ENCODE measurements around the gene GBGT1. TPM values are rescaled to one million over a fixed set of nuclear protein-coding genes. Genes with fewer than 3 reads are reported as not detected.

Gene GBGT1
- total and polyA plus RNA-seq, 10 donors: 9.2 to 52.8 (median 30.7) TPM

DNA sequence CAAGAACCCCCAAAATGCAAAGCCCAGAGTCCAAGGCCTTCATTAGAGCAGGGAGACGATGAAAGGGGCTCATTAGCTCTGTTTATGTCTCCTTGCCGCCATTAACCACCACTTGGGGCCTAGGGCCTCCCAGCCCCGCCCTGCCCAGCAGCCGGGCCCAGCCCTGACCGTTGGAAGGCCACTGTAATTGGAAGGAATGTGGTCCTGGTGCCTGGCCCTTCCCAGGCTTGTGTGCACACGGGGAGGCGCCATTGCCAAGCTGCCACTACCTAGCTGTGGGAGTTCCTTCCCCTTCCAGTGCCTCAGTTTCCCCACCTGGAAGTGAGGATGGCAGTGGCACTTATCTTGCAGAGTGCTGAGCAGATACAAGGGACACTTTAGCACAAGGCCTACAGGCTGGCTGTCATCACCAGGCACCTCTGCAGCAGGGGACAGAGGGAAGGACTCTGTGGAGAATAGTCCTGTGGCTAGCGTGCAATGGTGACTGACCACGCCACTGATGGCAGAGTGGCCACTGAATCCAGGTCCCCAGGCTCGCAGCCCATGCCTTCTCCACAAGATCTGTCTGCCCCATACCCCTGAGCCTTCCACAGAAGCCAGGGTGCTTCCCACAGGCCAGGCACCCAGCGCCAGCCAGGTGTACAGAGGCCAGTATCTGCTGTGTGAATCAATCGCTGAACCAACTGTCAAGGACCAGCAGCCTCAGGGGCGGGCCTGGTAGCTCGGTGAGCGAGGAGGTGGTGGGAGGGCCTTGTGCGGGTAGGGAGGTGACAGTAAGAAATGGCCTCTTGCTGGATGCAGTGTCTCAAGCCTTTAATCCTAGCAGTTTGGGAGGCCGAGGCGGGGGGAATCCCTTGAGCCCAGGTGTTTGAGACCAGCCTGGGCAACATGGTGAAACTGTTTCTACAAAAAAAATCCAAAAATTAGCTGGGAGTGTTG is 20.8 kb downstream of the GBGT1 start:
- Histone ChIP-seq H3K4me1 (peaks cover 35 to 89% (median 67%) of the 10 kb centered on the region in 6 donors), H3K9me3 (no peaks in the 10 kb centered on the region), H3K4me3 (no peak overlapping the region), H3K27ac (peak overlapping the region in 6 of 8 donors; percentile 10 to 82 (median 70)), H3K36me3 (no peaks in the 10 kb centered on the region), H3K27me3 (replicated peaks in 1 of 7) (no peaks in the 10 kb centered on the region)
- TF ChIP-seq POLR2AphosphoS5 (IDR thresholded peaks at IDR 0.05) (no peak), POLR2A (IDR thresholded peaks at IDR 0.05) (no peak)
- TF ChIP-seq, protein P1, sequence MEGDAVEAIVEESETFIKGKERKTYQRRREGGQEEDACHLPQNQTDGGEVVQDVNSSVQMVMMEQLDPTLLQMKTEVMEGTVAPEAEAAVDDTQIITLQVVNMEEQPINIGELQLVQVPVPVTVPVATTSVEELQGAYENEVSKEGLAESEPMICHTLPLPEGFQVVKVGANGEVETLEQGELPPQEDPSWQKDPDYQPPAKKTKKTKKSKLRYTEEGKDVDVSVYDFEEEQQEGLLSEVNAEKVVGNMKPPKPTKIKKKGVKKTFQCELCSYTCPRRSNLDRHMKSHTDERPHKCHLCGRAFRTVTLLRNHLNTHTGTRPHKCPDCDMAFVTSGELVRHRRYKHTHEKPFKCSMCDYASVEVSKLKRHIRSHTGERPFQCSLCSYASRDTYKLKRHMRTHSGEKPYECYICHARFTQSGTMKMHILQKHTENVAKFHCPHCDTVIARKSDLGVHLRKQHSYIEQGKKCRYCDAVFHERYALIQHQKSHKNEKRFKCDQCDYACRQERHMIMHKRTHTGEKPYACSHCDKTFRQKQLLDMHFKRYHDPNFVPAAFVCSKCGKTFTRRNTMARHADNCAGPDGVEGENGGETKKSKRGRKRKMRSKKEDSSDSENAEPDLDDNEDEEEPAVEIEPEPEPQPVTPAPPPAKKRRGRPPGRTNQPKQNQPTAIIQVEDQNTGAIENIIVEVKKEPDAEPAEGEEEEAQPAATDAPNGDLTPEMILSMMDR (IDR thresholded peaks at IDR 0.05 in 8 of 11, conservative IDR thresholded peaks at IDR 0.05 in 3 of 11): no peak
- peak; percentile 79 for DNase-seq
- 54 to 73% (median 70%) methylated on average over 13 to 18 of the region's 18 CpGs for WGBS, 5 donors
- intact Hi-C loops (cut with DNase I; ENCODE audit: low total_unique reads): no loop called here

DNA sequence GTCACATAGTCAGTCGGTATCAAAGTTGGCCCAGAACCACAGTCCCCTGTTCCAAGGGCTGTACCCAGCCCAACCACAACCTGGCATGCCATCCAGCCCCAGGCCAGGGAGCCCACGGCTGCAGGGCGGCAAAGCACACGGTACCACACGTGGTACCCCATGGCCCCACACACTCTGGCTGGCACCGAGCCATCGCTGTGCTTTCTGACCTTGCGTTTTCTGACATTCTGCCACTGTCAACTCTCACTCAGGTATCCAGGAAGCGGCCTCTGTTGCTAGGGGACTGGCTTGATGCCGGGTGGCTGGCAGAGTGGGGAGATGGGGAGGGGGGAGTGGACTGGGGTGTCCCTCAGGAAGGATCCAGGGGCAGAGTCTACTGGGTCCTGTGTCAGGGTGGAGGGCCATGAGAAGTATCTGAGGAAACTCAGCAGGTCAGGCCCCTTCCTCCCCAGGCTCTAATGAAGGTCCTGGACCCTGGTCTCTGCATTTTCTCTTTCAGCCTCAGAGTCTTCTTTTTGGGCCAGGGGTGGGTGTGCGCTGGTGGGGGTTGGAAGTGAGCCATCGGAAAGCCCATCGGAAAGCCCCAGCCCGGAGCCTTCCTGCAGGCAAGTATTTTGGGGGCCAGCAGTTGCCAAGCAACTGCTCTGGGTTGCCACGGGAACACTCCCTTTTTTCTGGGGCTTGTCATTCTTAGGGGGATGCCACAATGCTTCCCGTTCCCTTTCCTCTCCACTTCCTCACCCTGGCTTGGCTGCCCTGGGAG is 21.7 kb downstream of the GBGT1 start:
- TF ChIP-seq, protein P1 (IDR thresholded peaks at IDR 0.05 in 8 of 11, conservative IDR thresholded peaks at IDR 0.05 in 3 of 11): no peak
- TF ChIP-seq POLR2AphosphoS5 (IDR thresholded peaks at IDR 0.05) (peak; percentile 37 to 62 (median 60)), POLR2A (IDR thresholded peaks at IDR 0.05) (no peak)
- Histone ChIP-seq H3K9me3 (no peaks in the 10 kb centered on the region), H3K27ac (peak overlapping the region in 6 of 8 donors; percentile 22 to 82 (median 70)), H3K4me3 (no peak overlapping the region), H3K4me1 (peaks cover 26 to 87% (median 61%) of the 10 kb centered on the region in 6 donors), H3K27me3 (replicated peaks in 1 of 7) (no peaks in the 10 kb centered on the region), H3K36me3 (no peaks in the 10 kb centered on the region)
- WGBS, 5 donors: 24 to 37% (median 34%) methylated on average over 7 to 16 of the region's 16 CpGs
- peak; percentile 89 for DNase-seq
- intact Hi-C loops (cut with DNase I; ENCODE audit: low total_unique reads): no loop called here

DNA sequence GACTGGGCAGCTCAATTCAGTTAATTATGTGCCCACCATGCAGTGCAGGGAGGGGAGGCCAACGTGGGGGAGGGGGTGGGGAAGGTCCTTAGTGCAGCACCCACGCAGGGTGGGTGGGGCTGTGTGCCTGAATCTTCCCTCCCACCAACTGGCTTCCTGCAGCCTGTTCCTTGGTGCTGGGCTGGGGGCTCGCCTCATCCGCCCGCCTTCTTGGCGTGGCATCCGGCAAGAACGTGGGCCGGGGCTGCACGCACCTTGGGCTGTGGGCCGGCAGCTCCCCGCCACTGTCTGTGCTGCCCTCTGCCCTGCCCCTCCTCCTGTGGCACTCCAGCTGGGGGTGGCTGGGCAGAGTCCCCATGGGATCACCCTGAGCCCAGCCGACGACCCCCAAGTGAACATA is 23.1 kb downstream of the GBGT1 start:
- Histone ChIP-seq H3K4me3 (no peak overlapping the region), H3K27me3 (replicated peaks in 1 of 7) (no peaks in the 10 kb centered on the region), H3K36me3 (no peaks in the 10 kb centered on the region), H3K9me3 (no peaks in the 10 kb centered on the region), H3K4me1 (peaks cover 32 to 85% (median 66%) of the 10 kb centered on the region in 6 donors), H3K27ac (peak overlapping the region in 4 of 8 donors; percentile 66 to 82 (median 76))
- WGBS, 5 donors: 75 to 92% (median 84%) methylated on average over 12 to 14 of the region's 14 CpGs
- intact Hi-C loops (cut with DNase I; ENCODE audit: low total_unique reads): no loop called here
- TF ChIP-seq POLR2AphosphoS5 (IDR thresholded peaks at IDR 0.05): peak in 1 of 3 donors; percentile 21
- TF ChIP-seq POLR2A (IDR thresholded peaks at IDR 0.05): no peak
- TF ChIP-seq, protein P1 (IDR thresholded peaks at IDR 0.05 in 8 of 11, conservative IDR thresholded peaks at IDR 0.05 in 3 of 11): no peak
- no peak for DNase-seq

All from spleen (tissue), 11 donors.